HG03135 (cell line): ENCODE data around the gene NUP37.
"Not testable (repeated sequence)": the region's sequence is repeated elsewhere in the genome, so short reads cannot be mapped to it uniquely, and the experiment has no call there.

ENCODE experiments used
- ATAC-seq: cut with Tn5 transposase; IDR thresholded peaks from one replicate; pipeline ENCODE4 v1.9.1; 2021; ENCODE audit warnings: mild to moderate bottlenecking, moderate library complexity; ENCODE audit not compliant: unreplicated experiment

The NUP37 gene

GRCh38 chr12:102093319-102093718 lies 26.6 kb downstream of the NUP37 start:
- ATAC-seq, result no peak

GRCh38 chr12:102089228-102089835 lies 30.6 kb downstream of the NUP37 start:
- not testable (repeated sequence) for ATAC-seq

GRCh38 chr12:102080842-102081241 lies 39.1 kb downstream of the NUP37 start:
- ATAC-seq, result no peak

- ATAC-seq, result not testable (repeated sequence)
Measured at GRCh38 chr12:102072092-102072491, 47.8 kb downstream of the NUP37 start.

- no peak for ATAC-seq
Measured at GRCh38 chr12:102069707-102070106, 50.2 kb downstream of the NUP37 start.

GRCh38 chr12:102067574-102068258 lies 52.2 kb downstream of the NUP37 start:
- ATAC-seq, result no peak

GRCh38 chr12:102064476-102064875 lies 55.4 kb downstream of the NUP37 start:
- ATAC-seq, result no peak

- no peak for ATAC-seq
Measured at GRCh38 chr12:102063069-102063468, 56.8 kb downstream of the NUP37 start.

GRCh38 chr12:102062419-102062806 lies 57.5 kb downstream of the NUP37 start:
- no peak for ATAC-seq

- peak; percentile 94 for ATAC-seq
Measured at GRCh38 chr12:102061560-102062418, 58.1 kb downstream of the NUP37 start, which contains the start of gene WASHC3. Gene WASHC3, minus strand, starts transcription at chr12:102061991. Its CDS starts 29 bp downstream, at chr12:102061962.

GRCh38 chr12:102061096-102061559 lies 58.8 kb downstream of the NUP37 start:
- peak; percentile 37 for ATAC-seq

- no peak for ATAC-seq
Measured at GRCh38 chr12:102059343-102059742, 60.6 kb downstream of the NUP37 start.

- no peak for ATAC-seq
Measured at GRCh38 chr12:102054345-102054744, 65.6 kb downstream of the NUP37 start.

- no peak for ATAC-seq
Measured at GRCh38 chr12:102053062-102053349, 66.9 kb downstream of the NUP37 start.

GRCh38 chr12:102052192-102053061 lies 67.5 kb downstream of the NUP37 start:
- no peak for ATAC-seq

GRCh38 chr12:102051431-102051965 lies 68.4 kb downstream of the NUP37 start:
- no peak for ATAC-seq

- ATAC-seq, result no peak
Measured at GRCh38 chr12:102050660-102051430, 69.1 kb downstream of the NUP37 start.

GRCh38 chr12:102043928-102044327 lies 76.0 kb downstream of the NUP37 start:
- ATAC-seq, result no peak

GRCh38 chr12:102033991-102034745 lies 85.7 kb downstream of the NUP37 start:
- ATAC-seq, result no peak
